ENCODE results near the gene DOHH. TPM values are rescaled to one million over a fixed set of nuclear protein-coding genes. Genes with fewer than 3 reads are reported as not detected.
"Not testable (repeated sequence)": the region's sequence is repeated elsewhere in the genome, so short reads cannot be mapped to it uniquely, and the experiment has no call there.

Gene DOHH
- total RNA-seq, 1 donor from 2014 or later, result 28.1 TPM

DNA sequence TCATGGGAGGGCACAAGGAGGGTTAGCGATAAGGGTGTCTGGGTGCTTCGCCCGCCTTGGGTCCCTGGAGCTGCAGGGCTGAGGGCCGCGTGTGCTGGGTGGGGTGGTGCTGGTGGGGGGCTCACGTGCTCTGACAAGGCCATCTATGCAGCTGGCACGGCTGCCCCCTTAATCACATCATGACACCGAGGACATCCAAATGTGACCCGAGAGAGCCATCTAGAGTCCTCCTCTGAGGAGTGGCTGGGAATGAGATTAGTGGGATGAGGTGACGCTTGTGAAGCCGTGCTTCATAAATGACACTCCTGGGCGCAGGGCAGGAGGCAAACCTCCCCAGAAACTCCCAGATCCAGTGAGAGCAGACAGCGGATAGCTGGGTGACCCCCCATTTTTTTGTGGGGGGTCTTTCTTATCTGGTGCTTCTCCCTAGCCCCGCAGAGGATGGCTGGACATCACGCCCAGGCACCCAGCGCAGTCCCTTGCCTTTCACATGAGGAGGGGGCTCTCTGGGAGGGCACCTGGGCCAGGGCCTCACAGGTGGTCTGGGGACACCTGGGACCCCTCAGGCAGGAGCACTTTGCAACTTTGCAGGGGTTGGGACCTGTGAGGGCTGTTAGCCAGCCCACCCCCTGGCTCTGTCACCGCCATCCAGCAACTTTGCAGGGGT lies 12.2 kb upstream of the DOHH start:
- H3K4me3 ChIP-seq (ENCODE audit: low read depth, low read length), result no peak overlapping the region
- DNase-seq (ENCODE audit: low read depth), result no peak
- TF ChIP-seq, protein P1, sequence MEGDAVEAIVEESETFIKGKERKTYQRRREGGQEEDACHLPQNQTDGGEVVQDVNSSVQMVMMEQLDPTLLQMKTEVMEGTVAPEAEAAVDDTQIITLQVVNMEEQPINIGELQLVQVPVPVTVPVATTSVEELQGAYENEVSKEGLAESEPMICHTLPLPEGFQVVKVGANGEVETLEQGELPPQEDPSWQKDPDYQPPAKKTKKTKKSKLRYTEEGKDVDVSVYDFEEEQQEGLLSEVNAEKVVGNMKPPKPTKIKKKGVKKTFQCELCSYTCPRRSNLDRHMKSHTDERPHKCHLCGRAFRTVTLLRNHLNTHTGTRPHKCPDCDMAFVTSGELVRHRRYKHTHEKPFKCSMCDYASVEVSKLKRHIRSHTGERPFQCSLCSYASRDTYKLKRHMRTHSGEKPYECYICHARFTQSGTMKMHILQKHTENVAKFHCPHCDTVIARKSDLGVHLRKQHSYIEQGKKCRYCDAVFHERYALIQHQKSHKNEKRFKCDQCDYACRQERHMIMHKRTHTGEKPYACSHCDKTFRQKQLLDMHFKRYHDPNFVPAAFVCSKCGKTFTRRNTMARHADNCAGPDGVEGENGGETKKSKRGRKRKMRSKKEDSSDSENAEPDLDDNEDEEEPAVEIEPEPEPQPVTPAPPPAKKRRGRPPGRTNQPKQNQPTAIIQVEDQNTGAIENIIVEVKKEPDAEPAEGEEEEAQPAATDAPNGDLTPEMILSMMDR (conservative IDR thresholded peaks at IDR 0.05; ENCODE audit: low read depth, low read length), result no peak

DNA sequence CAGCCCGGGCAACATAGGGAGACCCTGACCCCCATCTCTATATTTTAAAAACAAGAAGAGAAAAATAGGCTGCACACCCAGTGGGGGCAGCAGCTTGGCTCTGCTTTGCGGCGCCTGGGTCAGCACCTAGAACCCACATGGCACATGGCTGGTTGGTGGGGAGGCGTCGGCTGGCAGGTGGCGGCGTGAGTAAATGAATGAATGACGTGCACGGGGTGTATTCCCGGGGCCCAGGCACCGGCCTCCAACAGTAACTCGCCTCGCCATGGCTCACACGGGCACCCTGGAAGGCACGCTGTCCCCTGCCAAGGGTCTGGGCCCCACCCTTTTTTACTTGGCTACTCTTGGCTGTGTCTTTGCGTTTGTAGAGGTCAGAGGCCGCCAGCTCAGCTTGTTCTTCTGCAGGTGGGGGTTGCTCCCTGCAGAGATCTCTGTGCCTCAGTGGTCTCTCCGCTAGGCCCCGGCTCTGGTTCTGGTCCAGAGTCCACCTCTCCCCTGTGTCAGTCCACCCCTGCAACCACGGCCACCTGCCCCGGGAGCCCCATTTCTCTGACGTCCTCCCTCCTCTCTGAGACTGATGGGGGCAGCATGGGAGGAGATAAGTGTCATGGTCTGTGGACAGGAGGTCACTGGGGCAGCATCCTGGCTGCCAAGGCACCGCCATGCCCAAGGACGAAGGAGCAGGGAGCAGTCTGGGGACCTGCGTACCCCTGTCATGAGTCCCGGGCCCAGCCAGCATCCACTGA lies 11.2 kb upstream of the DOHH start:
- TF ChIP-seq, protein P1 (conservative IDR thresholded peaks at IDR 0.05; ENCODE audit: low read depth, low read length), result no peak
- DNase-seq (ENCODE audit: low read depth), result no peak
- no peak overlapping the region for H3K4me3 ChIP-seq (ENCODE audit: low read depth, low read length)

DNA sequence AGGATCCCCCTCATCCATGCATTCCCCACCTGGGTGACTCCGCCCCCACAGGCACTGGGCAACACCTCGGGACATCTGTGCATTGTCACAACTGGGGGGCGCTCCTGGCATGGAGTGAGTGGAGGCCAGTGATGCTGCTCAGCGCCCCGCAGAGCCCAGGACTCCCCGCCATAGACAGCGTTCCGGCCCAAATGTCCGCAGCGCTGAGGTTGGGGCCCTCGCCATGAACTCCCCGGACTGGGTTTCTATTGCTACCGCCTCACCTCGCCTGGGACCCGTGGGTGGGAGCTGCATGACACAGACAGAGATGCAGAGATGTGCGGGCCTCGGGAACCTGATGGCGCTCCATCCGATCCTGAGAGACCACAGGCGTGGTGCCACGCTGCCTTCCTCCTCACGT lies 10.3 kb upstream of the DOHH start:
- TF ChIP-seq, protein P1 (conservative IDR thresholded peaks at IDR 0.05; ENCODE audit: low read depth, low read length), result no peak
- DNase-seq (ENCODE audit: low read depth), result no peak
- no peak overlapping the region for H3K4me3 ChIP-seq (ENCODE audit: low read depth, low read length)

DNA sequence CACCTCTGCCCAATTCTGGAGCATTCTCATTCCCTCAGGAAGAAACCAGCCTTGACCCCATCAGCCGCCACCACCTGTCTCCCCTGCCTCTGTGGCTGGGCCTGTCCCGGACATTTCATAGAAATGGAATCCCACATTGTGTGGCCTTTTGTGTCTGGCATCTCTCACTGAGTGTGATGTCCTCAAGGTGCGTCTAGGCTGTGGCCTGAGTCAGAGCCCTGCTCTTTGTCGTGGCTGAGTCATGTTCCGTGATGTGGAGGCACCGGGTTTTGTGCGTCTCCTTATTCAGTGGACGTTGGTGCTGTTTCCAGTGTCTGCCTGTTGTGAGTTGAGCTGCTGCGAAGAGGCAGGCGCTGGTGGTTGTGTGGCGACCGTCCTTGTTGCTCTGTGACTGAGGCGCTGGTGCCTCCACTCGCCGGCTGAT lies 9.1 kb upstream of the DOHH start:
- no peak overlapping the region for H3K4me3 ChIP-seq (ENCODE audit: low read depth, low read length)
- DNase-seq (ENCODE audit: low read depth), result no peak
- TF ChIP-seq, protein P1 (conservative IDR thresholded peaks at IDR 0.05; ENCODE audit: low read depth, low read length), result no peak

DNA sequence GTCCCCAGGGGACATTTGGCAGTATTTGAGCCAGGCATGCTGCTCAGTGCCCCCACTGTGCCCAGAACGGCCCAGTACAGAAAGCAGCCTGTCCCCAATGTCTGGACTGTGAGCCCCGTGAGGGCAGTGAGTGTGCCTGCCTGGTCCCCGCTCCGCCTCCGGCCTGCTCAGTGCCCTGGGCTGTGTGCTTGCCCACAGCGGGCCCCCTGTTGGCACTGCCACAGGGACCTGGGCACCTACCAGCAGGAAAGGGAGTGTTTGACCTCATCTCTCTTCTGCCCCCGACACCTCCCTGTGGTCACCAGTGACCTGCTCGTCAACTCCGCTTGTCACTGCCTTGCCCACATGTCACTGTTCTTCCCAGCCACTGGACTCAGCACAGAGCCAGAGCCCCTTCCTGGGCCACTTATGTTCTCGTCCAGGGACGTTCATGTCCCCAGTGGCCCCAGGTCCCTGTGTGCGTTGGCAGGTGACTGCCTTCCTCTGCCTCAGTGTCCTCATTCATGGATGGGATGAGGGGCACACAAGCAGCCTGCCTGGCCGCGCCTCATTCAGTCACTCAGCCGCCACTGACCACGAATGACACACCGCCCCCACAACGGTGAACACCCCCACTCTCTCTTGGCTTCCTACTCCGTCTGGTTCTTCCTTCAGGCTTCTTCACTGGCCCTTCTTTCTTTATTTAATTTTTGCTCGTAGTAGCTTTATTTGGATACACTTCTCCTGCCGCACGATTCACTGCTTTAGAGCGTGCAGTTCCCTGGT lies 8.5 kb upstream of the DOHH start:
- no peak overlapping the region for H3K4me3 ChIP-seq (ENCODE audit: low read depth, low read length)
- TF ChIP-seq, protein P1 (conservative IDR thresholded peaks at IDR 0.05; ENCODE audit: low read depth, low read length), result no peak
- no peak for DNase-seq (ENCODE audit: low read depth)

DNA sequence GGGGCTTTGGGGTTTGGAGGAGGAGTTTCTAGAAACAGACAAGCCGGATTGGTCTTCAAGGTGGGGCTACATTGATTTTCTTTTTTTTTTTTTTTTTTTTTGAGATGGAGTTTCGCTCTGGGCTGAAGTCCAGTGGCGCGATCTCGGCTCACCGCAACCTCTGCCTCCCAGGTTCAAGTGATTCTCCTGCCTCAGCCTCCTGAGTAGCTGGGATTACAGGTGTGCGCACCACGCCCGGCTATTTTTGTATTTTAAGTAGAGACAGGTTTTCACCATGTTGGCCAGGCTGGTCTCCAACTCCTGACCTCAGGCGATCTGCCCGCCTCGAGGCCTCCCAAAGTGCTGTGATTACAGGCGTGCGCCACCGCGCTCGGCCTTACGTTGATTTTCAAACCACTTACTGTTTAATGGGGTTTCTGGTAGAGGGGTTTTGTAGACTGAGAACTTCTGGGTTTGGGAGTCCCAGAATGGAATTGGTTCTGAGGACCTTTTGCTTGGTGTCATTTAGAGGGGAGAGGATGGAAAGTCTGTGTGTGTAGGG lies 7.7 kb upstream of the DOHH start:
- not testable (repeated sequence) for DNase-seq (ENCODE audit: low read depth)

More for the DNA sequence above, 7.7 kb upstream of the DOHH start:
- not testable (repeated sequence) for H3K4me3 ChIP-seq (ENCODE audit: low read depth, low read length)
